Fibroblast of the aortic adventitia (primary cell): ENCODE results near the gene FUS. TPM values are rescaled to one million over a fixed set of nuclear protein-coding genes. Genes with fewer than 3 reads are reported as not detected.
"Not testable (repeated sequence)": the region's sequence is repeated elsewhere in the genome, so short reads cannot be mapped to it uniquely, and the experiment has no call there.

Source experiments
- DNase-seq: peaks from one replicate; pipeline ENCODE4 v3.0.0-alpha.2; 2010; ENCODE audit warnings: low read depth
- H3K4me3 ChIP-seq: 2 replicates; pipeline ENCODE4 v1.5.1; 2011; ENCODE audit warnings: low read depth, mild to moderate bottlenecking, control low read depth, low read length, moderate library complexity
- total RNA-seq: library from RNA; depleted of rRNA; stranded (reverse); fragments of >200 nt; gene quantifications from 2 replicates; pipeline ENCODE4 v1.2.3, GENCODE V29; 2012; ENCODE audit warnings: low replicate concordance
- TF ChIP-seq, protein P1 (sequence below): IDR thresholded peaks from 2 replicates; pipeline ENCODE4 v1.5.1; 2011; ENCODE audit warnings: mild to moderate bottlenecking, low read length, control low read depth, inconsistent platforms; ENCODE audit not compliant: insufficient read depth

The FUS gene
- total RNA-seq, 1 donor = 65.3 TPM

DNA sequence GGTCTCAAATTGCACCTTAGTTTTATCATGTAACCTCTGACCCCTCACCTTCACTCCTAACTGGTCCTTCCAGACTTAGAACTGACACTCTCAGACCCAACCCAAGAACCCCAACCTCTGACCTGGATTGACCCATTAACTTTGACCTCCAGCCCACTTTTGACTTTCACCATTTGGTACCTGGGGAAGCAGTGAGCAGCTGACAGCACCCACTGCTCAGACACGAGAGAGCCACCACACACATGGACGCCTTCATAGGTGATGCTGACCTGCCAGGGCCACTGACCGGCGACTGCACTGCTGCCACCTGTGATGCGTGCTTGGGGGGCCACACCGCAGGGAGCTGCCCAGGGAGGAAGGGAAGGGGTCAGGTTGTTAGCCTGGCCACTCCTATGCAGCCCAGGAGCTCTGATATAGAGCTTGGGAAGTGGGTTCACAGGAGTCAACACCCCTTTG lies 46.9 kb upstream of the FUS start:
- no peak for DNase-seq
- no peak overlapping the region for H3K4me3 ChIP-seq
- TF ChIP-seq, protein P1, sequence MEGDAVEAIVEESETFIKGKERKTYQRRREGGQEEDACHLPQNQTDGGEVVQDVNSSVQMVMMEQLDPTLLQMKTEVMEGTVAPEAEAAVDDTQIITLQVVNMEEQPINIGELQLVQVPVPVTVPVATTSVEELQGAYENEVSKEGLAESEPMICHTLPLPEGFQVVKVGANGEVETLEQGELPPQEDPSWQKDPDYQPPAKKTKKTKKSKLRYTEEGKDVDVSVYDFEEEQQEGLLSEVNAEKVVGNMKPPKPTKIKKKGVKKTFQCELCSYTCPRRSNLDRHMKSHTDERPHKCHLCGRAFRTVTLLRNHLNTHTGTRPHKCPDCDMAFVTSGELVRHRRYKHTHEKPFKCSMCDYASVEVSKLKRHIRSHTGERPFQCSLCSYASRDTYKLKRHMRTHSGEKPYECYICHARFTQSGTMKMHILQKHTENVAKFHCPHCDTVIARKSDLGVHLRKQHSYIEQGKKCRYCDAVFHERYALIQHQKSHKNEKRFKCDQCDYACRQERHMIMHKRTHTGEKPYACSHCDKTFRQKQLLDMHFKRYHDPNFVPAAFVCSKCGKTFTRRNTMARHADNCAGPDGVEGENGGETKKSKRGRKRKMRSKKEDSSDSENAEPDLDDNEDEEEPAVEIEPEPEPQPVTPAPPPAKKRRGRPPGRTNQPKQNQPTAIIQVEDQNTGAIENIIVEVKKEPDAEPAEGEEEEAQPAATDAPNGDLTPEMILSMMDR = no peak

DNA sequence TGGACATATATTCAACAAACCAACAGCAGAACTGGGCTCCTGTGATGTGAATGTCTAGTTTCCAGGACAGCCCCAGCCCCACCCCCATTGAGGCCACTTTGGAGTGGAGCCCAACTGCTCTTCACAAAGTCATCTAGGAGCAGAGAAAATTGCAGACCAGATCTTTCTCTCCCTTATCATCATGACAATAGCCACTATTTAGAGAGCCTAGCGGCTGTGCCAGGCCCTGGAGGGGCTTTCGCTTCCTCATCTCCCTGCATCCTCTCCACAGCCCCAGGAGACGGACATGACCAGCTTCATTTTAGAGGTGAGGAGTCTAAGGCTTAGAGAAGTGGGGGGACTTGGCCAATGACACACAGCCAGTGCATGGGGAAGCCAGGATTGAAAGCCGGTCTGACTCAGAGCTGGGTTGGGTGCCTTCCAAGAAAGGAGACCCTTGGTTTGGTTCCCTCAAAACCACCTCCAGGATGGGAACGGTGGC lies 45.8 kb upstream of the FUS start:
- DNase-seq = no peak
- TF ChIP-seq, protein P1 = no peak
- no peak overlapping the region for H3K4me3 ChIP-seq

DNA sequence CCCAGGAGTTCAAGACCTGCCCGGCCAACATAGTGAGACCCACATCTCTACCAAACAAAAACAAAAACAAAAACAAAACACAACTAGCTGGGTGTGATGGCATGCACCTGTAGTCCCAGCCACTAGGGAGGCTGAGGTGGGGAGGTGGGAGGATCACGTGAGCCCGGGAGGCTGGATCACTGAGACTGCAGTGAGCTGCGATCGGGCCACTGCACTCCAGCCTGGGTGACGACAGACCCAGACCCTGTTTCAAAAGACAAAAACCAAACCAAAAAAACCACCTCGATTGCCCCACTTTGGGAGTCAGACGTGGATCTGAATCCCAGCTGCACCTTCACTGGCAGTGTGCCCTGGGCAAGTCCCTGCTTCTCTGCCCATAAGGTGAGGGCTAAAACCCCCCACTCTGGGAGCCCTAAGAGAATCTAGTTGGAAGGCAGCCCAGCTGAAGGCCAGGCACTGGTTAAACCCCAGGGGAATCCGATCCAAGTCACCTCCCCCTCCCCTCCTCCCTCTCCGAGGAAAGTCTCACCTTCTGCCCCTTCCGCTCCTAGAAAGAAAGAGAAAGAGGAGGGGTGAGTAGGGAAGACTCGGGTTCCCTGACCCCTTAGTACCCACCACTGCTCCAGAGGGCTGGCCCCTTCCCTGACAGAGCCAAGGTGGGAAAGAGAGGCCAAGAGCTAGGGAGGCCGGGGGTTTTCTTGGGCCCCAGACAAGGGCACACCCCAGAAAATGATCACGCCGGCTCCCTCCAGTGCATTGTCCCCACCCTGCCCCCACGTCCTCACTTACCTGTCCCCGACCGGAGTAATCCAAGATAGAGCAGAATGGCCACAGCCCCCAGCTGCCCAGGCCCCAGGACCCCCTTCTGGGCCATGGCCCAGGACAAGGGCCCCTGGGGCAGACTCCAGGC lies 45.1 kb upstream of the FUS start:
- DNase-seq = no peak
- no peak overlapping the region for H3K4me3 ChIP-seq
- TF ChIP-seq, protein P1 = no peak

DNA sequence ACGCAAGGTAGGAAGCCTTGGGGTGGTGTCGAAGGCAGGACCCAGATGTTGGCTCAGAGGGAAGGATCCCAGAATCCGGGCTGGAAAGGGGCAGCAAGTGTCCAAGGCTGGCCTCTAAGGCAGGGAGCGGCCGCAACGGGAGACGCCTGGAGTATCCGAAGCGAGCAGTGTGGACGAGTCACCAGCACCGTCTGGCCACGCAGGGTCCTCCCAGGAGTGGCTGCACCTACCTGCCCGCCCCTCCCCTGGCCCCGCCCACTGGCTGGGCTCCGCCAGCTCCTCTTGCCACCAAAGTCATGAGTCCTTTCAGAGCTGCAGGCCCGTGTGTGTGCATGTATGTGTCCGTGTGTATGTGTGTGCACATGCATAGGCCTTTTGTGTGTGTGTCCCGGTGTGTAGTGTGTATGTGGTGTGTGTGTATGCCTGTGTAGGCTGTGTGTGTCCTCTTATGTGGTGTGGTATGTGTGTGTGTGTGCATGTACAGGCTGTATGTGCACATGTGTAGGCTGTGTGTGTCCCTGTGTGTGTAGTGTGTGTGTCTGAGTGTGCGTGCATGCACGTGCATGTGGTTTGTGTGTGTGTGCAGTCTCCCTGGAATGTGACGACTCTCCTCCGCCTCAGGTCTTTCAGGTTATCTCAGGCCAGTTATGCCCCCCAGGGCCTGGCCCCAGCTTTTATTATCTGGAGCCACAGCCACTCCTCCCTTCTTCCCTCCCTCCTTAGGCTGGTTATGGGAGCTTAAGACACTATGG lies 44.2 kb upstream of the FUS start, which contains the start of gene PRSS8:
PRSS8 (minus strand) TSS at position 193 of the 752 bp plus-strand sequence. CDS start 229 bp downstream, outside the sequence.
- TF ChIP-seq, protein P1 = no peak
- no peak within 1 kb of the TSS for H3K4me3 ChIP-seq
- DNase-seq = no peak

DNA sequence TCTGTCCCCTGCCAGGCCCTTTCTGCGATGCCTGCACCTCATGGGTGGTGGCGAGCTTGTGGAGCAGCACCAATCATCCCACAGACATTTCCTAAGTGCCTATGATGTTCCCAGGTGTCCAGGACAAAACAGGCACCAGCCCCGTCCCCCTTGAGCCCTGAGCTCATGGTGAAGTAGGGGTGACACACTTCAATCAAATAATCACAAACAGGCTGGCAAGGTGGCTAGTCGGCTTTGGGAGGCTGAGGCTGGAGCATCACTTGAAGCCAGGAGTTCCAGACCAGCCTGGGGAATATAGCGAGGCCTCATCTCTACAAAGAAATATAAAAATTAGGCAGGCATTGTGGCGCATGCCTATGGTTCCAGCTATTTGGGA lies 43.7 kb upstream of the FUS start:
- no peak for DNase-seq
- TF ChIP-seq, protein P1 = no peak
- no peak overlapping the region for H3K4me3 ChIP-seq

- H3K4me3 ChIP-seq = not testable (repeated sequence)
Observed at GRCh38 chr16:31136822-31137499, 43.0 kb upstream of the FUS start.

More at GRCh38 chr16:31136822-31137499, 43.0 kb upstream of the FUS start:
- DNase-seq = not testable (repeated sequence)
